HG02970 (cell line): Measurements from ENCODE around the gene REM2.

Source experiments
- ATAC-seq: cut with Tn5 transposase; IDR thresholded peaks from one replicate; pipeline ENCODE4 v1.9.1; 2021; ENCODE audit warnings: mild to moderate bottlenecking, moderate library complexity, moderate number of reproducible peaks; ENCODE audit not compliant: unreplicated experiment, low FRiP score

The REM2 gene

DNA sequence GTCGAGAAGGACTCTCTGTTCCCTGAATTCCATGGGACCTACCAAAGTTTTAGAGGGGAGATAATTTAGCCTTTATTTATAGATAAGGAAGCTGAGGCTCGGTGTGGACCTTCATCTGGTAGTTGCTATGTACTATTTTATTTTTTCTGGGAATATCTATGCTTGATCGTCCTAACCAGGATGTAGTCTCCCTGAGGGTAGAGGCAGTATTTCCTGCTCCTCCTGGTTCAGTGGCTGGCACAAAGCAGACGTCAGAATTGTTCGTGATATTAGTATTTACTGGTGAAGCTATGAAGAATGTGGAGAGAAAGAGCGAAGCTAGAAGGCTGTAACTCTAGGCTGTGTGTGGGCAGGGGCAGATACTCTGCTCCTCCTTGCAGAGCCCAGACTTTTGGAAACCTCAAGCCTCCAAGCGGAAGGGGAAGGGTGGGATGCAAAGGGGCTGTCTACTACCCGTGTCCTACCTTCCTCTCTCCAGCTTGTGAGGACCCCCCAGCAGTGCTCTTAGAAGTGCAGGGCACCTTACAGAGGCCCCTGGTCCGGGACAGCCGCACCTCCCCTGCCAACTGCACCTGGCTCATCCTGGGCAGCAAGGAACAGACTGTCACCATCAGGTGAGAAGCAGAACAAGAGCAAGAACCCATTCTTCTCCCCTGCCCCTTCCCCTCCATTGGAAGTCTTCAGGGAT is 10.0 kb upstream of the REM2 start:
- ATAC-seq, result no peak

DNA sequence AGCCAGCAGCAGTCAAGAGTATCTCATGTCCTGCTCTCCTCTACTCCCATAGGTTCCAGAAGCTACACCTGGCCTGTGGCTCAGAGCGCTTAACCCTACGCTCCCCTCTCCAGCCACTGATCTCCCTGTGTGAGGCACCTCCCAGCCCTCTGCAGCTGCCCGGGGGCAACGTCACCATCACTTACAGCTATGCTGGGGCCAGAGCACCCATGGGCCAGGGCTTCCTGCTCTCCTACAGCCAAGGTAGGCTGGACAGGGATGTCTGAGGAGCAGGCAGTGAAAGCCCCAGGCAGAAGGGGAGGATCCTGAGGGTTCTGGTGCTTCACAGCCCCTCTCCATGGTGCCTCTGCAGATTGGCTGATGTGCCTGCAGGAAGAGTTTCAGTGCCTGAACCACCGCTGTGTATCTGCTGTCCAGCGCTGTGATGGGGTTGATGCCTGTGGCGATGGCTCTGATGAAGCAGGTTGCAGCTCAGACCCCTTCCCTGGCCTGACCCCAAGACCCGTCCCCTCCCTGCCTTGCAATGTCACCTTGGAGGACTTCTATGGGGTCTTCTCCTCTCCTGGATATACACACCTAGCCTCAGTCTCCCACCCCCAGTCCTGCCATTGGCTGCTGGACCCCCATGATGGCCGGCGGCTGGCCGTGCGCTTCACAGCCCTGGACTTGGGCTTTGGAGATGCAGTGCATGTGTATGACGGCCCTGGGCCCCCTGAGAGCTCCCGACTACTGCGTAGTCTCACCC is 7.8 kb upstream of the REM2 start:
- no peak for ATAC-seq

DNA sequence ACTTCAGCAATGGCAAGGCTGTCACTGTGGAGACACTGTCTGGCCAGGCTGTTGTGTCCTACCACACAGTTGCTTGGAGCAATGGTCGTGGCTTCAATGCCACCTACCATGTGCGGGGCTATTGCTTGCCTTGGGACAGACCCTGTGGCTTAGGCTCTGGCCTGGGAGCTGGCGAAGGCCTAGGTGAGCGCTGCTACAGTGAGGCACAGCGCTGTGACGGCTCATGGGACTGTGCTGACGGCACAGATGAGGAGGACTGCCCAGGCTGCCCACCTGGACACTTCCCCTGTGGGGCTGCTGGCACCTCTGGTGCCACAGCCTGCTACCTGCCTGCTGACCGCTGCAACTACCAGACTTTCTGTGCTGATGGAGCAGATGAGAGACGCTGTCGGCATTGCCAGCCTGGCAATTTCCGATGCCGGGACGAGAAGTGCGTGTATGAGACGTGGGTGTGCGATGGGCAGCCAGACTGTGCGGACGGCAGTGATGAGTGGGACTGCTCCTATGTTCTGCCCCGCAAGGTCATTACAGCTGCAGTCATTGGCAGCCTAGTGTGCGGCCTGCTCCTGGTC is 7.2 kb upstream of the REM2 start:
- no peak for ATAC-seq

DNA sequence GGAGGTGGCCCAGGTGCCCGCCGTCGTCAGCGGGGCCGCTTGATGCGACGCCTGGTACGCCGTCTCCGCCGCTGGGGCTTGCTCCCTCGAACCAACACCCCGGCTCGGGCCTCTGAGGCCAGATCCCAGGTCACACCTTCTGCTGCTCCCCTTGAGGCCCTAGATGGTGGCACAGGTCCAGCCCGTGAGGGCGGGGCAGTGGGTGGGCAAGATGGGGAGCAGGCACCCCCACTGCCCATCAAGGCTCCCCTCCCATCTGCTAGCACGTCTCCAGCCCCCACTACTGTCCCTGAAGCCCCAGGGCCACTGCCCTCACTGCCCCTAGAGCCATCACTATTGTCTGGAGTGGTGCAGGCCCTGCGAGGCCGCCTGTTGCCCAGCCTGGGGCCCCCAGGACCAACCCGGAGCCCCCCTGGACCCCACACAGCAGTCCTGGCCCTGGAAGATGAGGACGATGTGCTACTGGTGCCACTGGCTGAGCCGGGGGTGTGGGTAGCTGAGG is 6.0 kb upstream of the REM2 start:
- no peak for ATAC-seq

DNA sequence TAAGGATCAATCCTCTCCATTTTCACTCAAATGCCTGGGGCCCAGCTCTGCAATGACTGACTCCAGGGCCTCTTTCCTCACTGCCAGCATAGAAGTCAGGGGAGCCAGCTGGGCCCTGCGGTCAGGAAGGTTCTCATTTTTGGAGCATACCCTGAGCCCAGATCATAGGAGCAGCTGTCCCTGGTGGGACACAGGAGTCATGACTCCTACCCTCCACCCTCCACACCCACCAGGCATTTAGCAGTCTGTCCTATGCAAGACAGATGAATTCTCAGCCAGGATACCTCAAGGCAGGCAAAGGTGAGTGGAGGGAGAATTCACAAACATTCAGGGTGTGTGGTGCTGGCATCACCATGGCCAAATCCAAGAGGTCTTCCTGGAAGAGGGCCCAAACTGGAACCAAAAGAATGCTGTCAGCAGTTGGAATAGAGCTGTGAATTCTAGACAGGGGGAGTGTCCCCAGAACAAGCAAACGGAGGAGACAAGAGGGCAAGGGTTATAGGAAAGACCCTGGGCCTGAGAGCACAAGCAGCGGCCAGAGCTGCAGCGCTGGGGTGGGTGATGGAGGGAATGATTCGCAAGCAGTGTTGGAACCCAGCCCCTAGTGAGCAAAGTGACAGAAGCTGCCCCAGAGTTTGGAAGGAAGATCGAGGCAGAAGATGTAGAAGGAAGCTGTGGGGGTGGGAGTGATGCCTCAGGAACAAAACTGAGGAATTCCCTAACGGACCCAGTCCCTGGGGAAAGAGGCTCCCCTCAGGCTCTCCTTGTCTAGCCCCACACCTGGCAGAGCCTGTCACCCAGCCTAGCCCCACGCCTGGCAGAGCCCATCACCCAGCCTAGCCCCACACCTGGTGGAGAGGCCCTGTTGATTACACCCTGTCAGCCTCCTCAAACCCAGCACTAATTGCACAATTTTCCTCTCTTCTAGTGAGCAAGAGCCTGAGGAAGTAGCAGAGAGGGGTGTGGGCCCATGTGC is 4.5 kb upstream of the REM2 start:
- ATAC-seq, result no peak

DNA sequence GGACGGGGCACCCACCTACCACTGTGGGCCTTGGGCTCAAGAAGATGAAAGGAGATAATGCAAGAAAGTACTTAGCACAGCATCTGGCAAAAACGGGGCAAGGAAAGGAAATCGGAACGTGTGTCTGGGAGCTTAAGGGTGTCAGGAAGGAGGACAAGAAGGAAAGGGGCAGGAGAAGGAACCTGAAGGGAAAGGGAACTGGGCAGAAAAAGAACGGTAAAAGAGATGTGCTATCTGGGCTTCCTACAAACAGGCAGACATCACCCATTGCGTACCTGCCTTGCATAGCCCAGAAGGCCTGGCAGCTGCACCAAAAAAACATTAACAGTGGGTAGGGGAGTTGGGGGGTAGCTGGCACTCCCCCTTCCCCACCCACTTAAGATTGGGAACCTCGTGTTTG is 958 bp upstream of the REM2 start:
- ATAC-seq, result no peak

DNA sequence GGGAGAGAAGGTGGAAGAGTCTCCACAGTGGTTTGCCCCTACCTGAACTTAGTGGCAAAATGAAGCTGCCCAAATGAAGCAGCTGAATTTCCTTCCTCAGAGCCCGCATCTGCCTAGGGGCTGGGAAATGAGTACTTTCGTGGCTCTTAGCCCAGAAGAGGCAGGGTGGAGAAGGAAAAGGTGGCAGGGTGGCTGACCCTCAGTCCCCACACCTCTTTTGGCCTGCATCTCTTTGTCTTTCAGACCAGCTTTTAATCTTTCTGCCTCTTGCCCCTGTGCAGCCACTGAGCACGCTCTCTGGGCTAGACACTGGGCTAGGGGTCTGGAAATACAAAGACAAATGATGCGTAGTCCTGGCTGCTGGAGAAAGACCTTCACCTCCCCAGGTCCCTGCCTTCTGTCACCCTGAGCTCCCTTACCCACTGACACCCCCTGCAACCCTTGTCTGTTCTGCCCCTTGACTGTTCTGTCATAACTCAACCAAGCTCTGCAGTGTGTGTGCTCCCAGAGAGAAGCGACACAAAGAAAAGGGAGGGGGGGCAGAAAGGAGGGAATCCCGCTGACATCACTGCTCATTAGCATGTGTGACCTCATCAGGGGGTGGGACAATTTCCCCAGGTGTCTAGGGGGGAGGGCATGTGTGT is 371 bp upstream of the REM2 start:
- ATAC-seq, result no peak

DNA sequence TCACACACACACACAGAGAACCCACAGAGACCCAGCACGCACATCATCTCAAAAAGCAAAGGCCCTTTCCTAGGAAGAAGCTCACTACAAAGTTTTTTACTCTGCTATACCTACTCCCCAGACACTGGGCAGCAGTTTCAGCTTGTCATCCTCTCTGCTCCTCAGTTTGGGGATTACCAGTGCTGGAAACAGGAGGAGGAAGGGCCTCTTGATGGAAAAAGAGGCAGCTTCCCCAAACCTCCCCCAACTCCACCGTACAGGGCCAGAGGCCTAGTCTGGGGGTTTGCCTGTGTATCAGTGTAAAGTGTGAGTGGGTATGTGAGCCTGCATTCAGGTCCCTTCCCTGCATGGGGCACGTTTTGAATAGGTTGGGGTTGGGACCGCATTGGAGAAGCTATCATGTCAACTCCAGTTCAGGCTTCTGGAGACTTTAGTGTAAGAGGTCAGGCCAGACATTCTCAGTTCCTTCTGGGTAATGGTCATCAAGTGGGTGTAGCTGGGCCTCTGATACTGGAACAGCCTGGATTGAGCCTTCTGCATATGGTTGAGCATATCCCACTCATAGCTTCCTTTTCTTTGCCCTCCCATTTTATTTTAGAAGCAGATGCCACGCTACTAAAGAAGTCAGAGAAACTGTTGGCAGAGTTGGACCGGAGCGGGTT is 1.2 kb downstream of the REM2 start:
- no peak for ATAC-seq

DNA sequence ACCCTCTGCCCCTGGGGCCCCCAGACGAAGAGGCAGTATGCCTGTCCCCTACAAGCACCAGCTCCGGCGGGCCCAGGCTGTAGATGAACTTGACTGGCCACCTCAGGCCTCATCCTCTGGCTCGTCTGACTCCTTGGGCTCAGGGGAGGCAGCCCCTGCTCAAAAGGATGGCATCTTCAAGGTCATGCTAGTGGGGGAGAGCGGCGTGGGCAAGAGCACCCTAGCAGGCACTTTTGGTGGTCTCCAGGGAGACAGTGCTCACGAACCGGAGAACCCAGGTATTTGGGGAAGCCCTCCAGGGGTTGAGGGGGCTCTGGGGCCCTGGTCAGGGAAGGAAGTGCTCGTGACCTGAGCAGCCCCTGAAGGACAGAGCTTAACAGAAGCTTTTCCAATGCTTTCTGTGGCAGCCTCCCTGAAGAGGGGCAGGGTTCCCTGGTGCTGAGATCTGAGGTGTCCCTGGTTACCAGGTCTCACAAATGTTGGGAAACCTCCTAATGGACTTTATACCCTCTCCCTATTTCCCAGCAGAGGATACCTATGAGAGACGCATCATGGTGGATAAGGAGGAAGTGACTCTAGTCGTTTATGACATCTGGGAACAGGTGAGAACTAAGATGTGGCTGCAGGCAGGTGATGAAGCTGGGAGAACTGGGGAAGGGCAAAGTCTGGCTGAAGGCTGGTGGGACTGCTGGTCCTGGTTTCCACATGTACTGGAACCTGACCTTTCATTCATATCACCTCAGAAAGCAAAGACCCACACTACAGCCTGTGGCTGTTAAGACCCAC is 1.9 kb downstream of the REM2 start:
- ATAC-seq, result no peak

DNA sequence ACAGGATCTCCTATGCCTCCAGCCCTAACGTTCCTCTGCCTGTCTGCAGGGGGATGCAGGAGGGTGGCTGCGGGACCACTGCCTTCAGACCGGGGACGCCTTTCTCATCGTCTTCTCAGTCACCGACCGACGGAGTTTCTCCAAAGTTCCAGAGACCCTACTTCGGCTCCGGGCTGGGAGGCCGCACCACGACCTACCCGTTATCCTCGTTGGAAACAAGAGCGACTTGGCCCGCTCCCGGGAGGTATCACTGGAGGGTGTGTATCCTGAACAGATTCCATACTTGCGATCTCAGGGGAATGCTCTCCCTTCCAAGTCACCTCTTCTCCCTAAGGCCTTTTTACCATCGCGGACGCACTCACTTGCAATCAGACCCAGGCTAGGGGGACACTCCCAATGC is 3.0 kb downstream of the REM2 start:
- no peak for ATAC-seq

DNA sequence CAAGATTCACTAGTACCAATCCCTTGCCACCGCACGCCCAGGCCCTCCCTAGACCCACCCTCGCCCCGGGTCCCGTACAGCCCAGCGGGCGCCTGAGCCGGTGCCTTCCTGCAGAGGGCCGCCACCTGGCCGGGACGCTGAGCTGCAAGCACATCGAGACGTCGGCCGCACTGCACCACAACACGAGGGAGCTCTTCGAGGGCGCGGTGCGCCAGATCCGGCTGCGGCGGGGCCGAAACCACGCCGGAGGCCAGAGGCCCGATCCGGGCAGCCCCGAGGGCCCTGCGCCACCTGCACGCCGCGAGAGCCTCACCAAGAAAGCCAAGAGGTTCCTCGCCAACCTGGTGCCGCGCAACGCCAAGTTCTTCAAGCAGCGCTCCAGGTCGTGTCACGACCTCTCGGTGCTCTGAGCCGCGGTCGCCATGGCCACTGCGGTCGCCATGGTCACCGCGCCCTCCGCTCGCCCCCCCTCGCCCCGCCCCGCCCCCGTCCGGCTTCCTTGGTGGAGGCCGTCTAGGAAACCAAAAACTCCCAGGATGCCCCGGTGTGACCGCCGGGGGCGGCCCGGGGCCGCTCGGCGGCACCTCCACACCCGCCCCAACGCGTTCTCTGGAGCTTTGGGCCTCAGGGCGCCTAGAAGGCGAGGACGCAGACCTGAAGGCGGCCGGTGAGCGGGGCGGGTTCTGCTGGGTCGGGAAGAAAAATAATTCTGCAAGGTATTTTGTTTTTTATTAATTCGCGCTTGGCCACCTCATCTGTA is 3.7 kb downstream of the REM2 start:
- peak; percentile 50 for ATAC-seq

DNA sequence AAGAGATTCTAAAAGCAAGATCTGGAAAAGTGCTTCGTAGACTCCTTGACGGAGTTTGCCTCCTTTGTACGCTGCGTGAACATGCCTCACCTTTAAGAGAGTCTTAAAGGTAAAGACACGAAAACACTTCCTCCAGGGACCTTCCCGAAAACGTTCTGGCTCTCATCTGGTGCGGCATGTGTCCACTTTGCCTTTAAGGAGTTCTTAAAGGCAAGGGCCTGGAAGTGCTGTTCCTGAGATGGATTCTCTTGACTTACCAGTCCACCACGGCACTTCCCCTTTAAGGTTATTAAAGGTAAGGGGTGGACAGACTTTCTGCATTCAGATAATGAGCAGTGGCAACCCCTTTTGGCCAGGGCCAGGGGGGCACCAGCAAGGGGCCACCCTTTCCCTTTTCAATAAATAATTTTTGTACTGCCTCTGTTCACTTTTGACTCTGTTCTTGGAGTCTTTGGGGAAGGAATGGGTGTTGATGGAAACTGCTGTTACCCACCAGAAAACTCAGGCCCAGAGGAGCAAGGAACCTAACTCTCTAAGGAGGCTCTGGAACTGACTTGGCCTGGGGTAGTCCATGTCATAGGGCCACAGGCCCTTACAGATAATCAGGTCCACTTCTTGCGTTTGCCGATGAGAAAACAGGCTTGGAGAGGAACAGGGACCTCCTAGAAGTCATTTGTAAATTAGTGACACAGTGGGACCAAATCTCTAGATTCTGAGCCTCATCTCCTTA is 4.4 kb downstream of the REM2 start:
- ATAC-seq, result peak; percentile 26

DNA sequence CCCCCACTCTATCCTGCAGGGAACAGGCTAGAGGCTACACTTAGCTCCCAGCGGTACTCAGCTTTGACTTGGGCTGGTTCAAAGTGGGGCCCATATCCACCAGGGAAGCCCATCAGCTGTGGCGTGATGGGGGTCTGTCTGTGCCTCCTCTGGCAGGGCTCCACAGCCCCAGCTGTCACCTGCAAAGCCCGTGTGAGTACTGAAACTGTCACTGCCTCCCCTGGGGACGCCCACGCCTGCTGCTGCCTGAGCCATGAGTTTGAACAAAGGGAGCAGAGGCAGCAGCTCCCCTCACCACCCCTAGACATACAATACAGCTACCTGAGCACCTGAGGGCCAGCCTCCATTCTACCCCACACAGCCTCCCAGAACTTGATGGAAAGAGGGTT is 5.0 kb downstream of the REM2 start:
- ATAC-seq, result peak; percentile 38

DNA sequence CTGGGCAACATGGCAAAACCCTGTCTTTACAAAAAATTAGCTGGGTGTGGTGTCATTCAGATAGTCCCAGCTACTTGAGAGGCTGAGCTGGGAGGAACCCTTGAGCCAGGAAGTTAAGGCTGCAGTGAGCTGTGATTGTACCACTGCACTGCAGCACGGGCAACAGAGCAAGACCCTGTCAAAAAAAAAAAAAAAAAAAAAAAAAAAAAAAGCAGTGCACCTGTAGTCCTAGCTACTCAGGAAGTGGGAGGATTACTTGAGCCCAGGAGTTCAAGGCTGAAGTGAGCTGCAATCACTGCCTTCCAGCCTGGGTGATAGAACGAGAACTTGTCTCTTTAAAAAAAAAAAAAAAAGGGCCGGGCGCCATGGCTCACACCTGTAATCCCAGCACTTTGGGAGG is 5.6 kb downstream of the REM2 start:
- ATAC-seq, result no peak

DNA sequence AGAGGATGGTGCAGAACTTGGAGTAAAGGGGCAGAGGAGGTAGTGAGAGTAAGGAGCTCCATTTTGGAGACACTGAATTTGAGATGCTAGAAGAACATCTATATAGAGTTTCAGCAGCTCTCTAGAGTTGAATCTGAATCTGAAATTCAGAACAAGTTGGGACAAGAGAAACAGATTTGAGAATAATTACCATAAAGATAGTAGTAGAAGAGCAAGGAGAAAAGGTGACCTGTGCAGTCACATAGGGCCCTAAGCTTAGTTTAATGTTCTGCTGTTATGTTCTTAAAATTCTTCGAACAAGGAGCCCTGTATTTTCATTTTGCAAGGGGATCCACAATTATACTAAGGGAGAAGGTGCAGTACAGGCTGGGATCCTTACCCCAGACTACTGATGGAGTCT is 7.4 kb downstream of the REM2 start:
- ATAC-seq, result no peak

DNA sequence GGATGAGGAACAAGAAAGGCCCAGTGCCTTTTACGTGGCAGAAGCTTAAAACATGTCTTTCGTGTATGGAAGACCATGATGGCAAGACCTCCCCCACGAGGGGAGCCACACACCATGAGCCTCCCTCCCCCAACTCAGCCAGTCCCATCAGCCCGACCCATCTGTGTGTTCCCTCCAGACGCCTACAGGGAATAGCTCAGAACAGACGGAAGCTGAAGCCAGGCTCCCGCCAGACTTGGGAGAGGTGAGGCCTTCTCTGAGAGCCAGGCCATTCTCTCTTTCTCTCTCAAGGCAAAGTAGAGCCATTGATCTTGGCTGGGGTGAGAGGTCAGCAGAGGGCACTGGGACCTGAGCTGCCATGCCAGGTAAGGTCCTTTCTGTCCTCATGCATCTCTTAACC is 9.5 kb downstream of the REM2 start:
- ATAC-seq, result no peak

DNA sequence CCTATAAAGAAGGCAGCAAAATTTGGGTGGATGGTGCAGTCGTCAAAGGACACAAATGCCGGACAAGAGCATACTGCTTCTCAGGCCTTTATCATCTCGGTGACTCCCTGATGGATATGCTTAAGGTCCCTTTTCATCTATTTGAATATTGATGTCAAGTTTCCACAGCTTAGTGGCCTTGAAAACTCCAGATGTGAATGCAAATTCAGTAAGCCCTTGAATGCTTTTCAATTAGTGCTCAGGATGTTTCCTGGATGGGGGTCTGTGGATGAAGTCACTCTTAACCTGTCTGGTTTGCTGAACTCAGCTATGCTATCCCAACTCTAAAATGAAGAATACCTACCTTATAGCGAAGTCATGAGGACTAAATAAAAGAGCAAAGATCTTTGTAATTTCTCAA is 10.7 kb downstream of the REM2 start:
- ATAC-seq, result no peak

DNA sequence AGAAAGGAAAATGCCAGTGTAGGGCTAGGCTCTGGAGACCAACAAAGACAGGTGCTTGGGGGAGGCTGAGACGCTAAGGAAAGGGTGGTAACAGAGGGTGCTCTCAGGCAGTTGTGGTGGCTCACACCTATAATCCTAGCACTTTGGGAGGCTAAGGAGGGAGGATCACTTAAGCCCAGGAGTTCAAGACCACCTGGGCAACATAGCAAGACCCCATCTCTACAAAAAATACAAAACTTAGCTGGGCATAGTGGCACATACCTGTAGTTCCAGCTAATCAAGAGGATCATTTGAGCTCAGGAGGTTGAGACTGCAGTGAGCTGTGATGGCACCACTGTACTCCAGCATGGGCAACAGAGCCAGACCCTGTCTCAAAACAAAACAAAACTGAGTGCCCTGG is 12.4 kb downstream of the REM2 start:
- no peak for ATAC-seq
